Prostate gland (tissue), 2 donors: Measurements from ENCODE around the gene RABEPK. TPM values are rescaled to one million over a fixed set of nuclear protein-coding genes. Genes with fewer than 3 reads are reported as not detected.

Experiments used
- DNase-seq: peaks from one replicate; pipeline ENCODE4 v3.0.0-alpha.2; 2019; ENCODE audit warnings: low spot score
- H3K27ac ChIP-seq, 2 donors: fragments of 200-600 bp; sonication (generic); 2 replicates each; pipeline ENCODE4 v1.5.1; 2017 to 2019
- H3K27me3 ChIP-seq: fragments of 200-600 bp; sonication (generic); replicated peaks from 2 replicates; pipeline ENCODE4 v1.5.1; 2019; ENCODE audit not compliant: insufficient read depth
- H3K36me3 ChIP-seq, 2 donors: fragments of 200-600 bp; sonication (generic); 1 replicate in 1 of 2; 2 replicates in 1 of 2; pipeline versions ENCODE4 v1.5.1 to v1.8.1; 2017 to 2019
- H3K4me1 ChIP-seq: fragments of 200-600 bp; sonication (generic); replicated peaks from 2 replicates; pipeline ENCODE4 v1.5.1; 2019
- H3K4me3 ChIP-seq, 2 donors: fragments of 200-600 bp; sonication (generic); 2 replicates each; pipeline ENCODE4 v1.5.1; 2017 to 2019
- H3K9me3 ChIP-seq: fragments of 200-600 bp; sonication (generic); 2 replicates; pipeline ENCODE4 v1.5.1; 2017
- CTCF ChIP-seq, 4 experiments: fragments of 200-600 bp in 2 of 4; fragments of 450-650 bp in 2 of 4; sonication (generic) in 2 of 4; IDR thresholded peaks; 1 replicate in 3 of 4; 2 replicates in 1 of 4; pipeline ENCODE4 v1.5.1; 2016 to 2019; ENCODE audit warnings: antibody characterized with exemption in 4 of 4, mild to moderate bottlenecking in 2 of 4, moderate library complexity in 2 of 4
- POLR2A ChIP-seq: fragments of 450-650 bp; IDR thresholded peaks from one replicate; pipeline ENCODE4 v1.6.1; 2016; ENCODE audit warnings: antibody characterized with exemption, mild to moderate bottlenecking
- POLR2AphosphoS5 ChIP-seq: sonication (generic); formaldehyde crosslinking; IDR thresholded peaks from one replicate; pipeline ENCODE4 v1.6.1; 2017; ENCODE audit warnings: antibody characterized with exemption
- WGBS: methylation state at CpG from one replicate; pipeline ENCODE4 v1.1.5; 2018; 5-methylcytosine and 5-hydroxymethylcytosine counted together
- intact Hi-C: fragments of 100-400 bp; cut with DNase I; formaldehyde crosslinking; loops from one replicate; pipeline ENCODE4 v1.14.2; 2022
- total RNA-seq, 2 donors: library from RNA; depleted of rRNA; stranded (reverse); fragments of >200 nt; gene quantifications; one replicate each; pipeline ENCODE4 v1.1.0, GENCODE V29; 2016

The RABEPK gene
- total RNA-seq, 2 donors from 2014 or later: 13.3 to 14.2 TPM

GRCh38 chr9:125241000-125241862, 40.9 kb downstream of the RABEPK start, which contains the start of gene HSPA5:
Gene HSPA5, minus strand, starts transcription at chr9:125241343. Its CDS starts 217 bp downstream, at chr9:125241126.
- under 1% methylated on average over 53 of the region's 59 CpGs for WGBS
- intact Hi-C loops: loop anchor here (10.0 kb wide), 1 partner anchor 104 kb away; no protein-coding TSS in a partner anchor

GRCh38 chr9:125241863-125242739, 41.8 kb downstream of the RABEPK start:
- 22% methylated on average over 27 of the region's 27 CpGs for WGBS
- DNase-seq: no peak
- intact Hi-C loops: loop anchor here (10.0 kb wide), 1 partner anchor 103 kb away; no protein-coding TSS in a partner anchor

More at GRCh38 chr9:125241000-125241862, 40.9 kb downstream of the RABEPK start, which contains the start of gene HSPA5:
- DNase-seq: peak; percentile 100
- H3K27me3 ChIP-seq: no peaks in the 10 kb centered on the region
- no peaks in the 10 kb centered on the region for H3K9me3 ChIP-seq
- H3K36me3 ChIP-seq: peaks cover 5 to 21% of the 10 kb centered on the region in 2 donors
- H3K27ac ChIP-seq: peak within 1 kb of the TSS; percentile 81 to 94
- TF ChIP-seq POLR2A (peak; percentile 97), CTCF (IDR thresholded peaks at IDR 0.05) (peak in 2 of 4 experiments; percentile 30 to 35), POLR2AphosphoS5 (peak; percentile 100)
- H3K4me3 ChIP-seq: peak within 1 kb of the TSS; percentile 85 to 93
- peaks cover 4% of the 10 kb centered on the region for H3K4me1 ChIP-seq

GRCh38 chr9:125243792-125244260, 43.5 kb downstream of the RABEPK start:
- H3K4me1 ChIP-seq: no peaks in the 10 kb centered on the region
- H3K9me3 ChIP-seq: no peaks in the 10 kb centered on the region
- no peaks in the 10 kb centered on the region for H3K27me3 ChIP-seq
- no peak overlapping the region for H3K4me3 ChIP-seq
- peaks cover under 1 to 3% of the 10 kb centered on the region in 2 donors for H3K36me3 ChIP-seq
- no peak for DNase-seq
- TF ChIP-seq POLR2A (no peak), CTCF (IDR thresholded peaks at IDR 0.05) (no peak), POLR2AphosphoS5 (no peak)
- intact Hi-C loops: loop anchor here (10.0 kb wide), 1 partner anchor 101 kb away; no protein-coding TSS in a partner anchor
- WGBS: 91% methylated on average over 15 of the region's 15 CpGs
- H3K27ac ChIP-seq: no peak overlapping the region

More at GRCh38 chr9:125241863-125242739, 41.8 kb downstream of the RABEPK start:
- TF ChIP-seq POLR2AphosphoS5 (no peak), CTCF (IDR thresholded peaks at IDR 0.05) (no peak), POLR2A (no peak)
- H3K4me1 ChIP-seq: peaks cover 4% of the 10 kb centered on the region
- H3K4me3 ChIP-seq: peak overlapping the region; percentile 85 to 93
- H3K9me3 ChIP-seq: no peaks in the 10 kb centered on the region
- H3K27ac ChIP-seq: peak overlapping the region; percentile 81 to 94
- no peaks in the 10 kb centered on the region for H3K27me3 ChIP-seq
- peaks cover 5 to 17% of the 10 kb centered on the region in 2 donors for H3K36me3 ChIP-seq

GRCh38 chr9:125246261-125246667, 45.9 kb downstream of the RABEPK start:
- Histone ChIP-seq H3K36me3 (no peaks in the 10 kb centered on the region), H3K27me3 (no peaks in the 10 kb centered on the region), H3K9me3 (no peaks in the 10 kb centered on the region), H3K4me1 (no peaks in the 10 kb centered on the region), H3K4me3 (no peak overlapping the region), H3K27ac (no peak overlapping the region)
- 80% methylated on average over 6 of the region's 6 CpGs for WGBS
- intact Hi-C loops: loop anchor here (10.0 kb wide), 1 partner anchor 99 kb away; no protein-coding TSS in a partner anchor
- DNase-seq: no peak
- TF ChIP-seq CTCF (IDR thresholded peaks at IDR 0.05) (no peak), POLR2AphosphoS5 (no peak)
